Neural cell (in vitro differentiated cells): Measurements from ENCODE around the gene ZNF860. TPM values are rescaled to one million over a fixed set of nuclear protein-coding genes. Genes with fewer than 3 reads are reported as not detected.

Experiments
- H2AFZ ChIP-seq: fragments of 200-600, 300-800 bp; sonication (generic), shearing (Covaris generic); 2 replicates; pipeline ENCODE4 v1.6.0; 2014; ENCODE audit warnings: low read depth, mild to moderate bottlenecking, antibody characterized with exemption, low read length, moderate library complexity
- H3F3A ChIP-seq: fragments of 200-600 bp; shearing (Covaris generic); 2 replicates; pipeline ENCODE4 v1.6.1; 2016; ENCODE audit warnings: mild to moderate bottlenecking, moderate library complexity, mixed read lengths, antibody characterized with exemption, low read length; ENCODE audit not compliant: insufficient read depth, poor library complexity, severe bottlenecking
- H3K27ac ChIP-seq: fragments of 200-600, 300-800 bp; sonication (generic), shearing (Covaris generic); 2 replicates; pipeline ENCODE4 v1.5.1; 2014; ENCODE audit warnings: mild to moderate bottlenecking, low read length, moderate library complexity
- H3K27me3 ChIP-seq: fragments of 300-800, 200-600 bp; sonication (generic), shearing (Covaris generic); 2 replicates; pipeline ENCODE4 v1.6.0; 2014; ENCODE audit warnings: mild to moderate bottlenecking, low read depth, low read length, moderate library complexity; ENCODE audit not compliant: insufficient read depth
- H3K36me3 ChIP-seq: fragments of 300-800, 200-600 bp; sonication (generic), shearing (Covaris generic); 2 replicates; pipeline ENCODE4 v1.5.1; 2014; ENCODE audit warnings: mild to moderate bottlenecking, antibody characterized with exemption, low read length, moderate library complexity; ENCODE audit not compliant: insufficient read depth
- H3K4me2 ChIP-seq: fragments of 300-800, 200-600 bp; sonication (generic), shearing (Covaris generic); 2 replicates; pipeline ENCODE4 v1.6.0; 2014; ENCODE audit warnings: mild to moderate bottlenecking, low read length
- H3K4me3 ChIP-seq: fragments of 300-800, 200-600 bp; sonication (generic), shearing (Covaris generic); 2 replicates; pipeline ENCODE4 v1.5.1; 2014; ENCODE audit warnings: mild to moderate bottlenecking, low read length, moderate library complexity
- H3K79me2 ChIP-seq: fragments of 200-600 bp; shearing (Covaris generic); replicated peaks from 2 replicates; pipeline ENCODE4 v1.6.0; 2014; ENCODE audit warnings: mild to moderate bottlenecking, low read length, moderate library complexity; ENCODE audit not compliant: insufficient read depth
- H3K9ac ChIP-seq: fragments of 300-800, 200-600 bp; sonication (generic), shearing (Covaris generic); 2 replicates; pipeline ENCODE4 v1.6.1; 2016; ENCODE audit warnings: mild to moderate bottlenecking, low read length, mixed read lengths
- H3K9me2 ChIP-seq: fragments of 200-600 bp; shearing (Covaris generic); 2 replicates; pipeline ENCODE4 v1.6.1; 2016; ENCODE audit warnings: mild to moderate bottlenecking, low read length, mixed read lengths; ENCODE audit not compliant: insufficient read depth
- H3K9me3 ChIP-seq: fragments of 200-600, 300-800 bp; sonication (generic), shearing (Covaris generic); 2 replicates; pipeline ENCODE4 v1.6.1; 2016; ENCODE audit warnings: mild to moderate bottlenecking, mixed run types, low read length, moderate library complexity, mixed read lengths
- H4K20me1 ChIP-seq: fragments of 200-600 bp; shearing (Covaris generic); 2 replicates; pipeline ENCODE4 v1.6.1; 2016; ENCODE audit warnings: mild to moderate bottlenecking, mixed run types; ENCODE audit not compliant: insufficient read depth
- EP300 ChIP-seq: fragments of 450-650 bp; conservative IDR thresholded peaks from 2 replicates; pipeline ENCODE4 v1.6.1; 2014; ENCODE audit warnings: antibody characterized with exemption, mild to moderate bottlenecking, moderate library complexity; ENCODE audit not compliant: poor library complexity, severe bottlenecking
- EZH2 ChIP-seq: fragments of 200-600, 300-800 bp; shearing (Covaris generic), sonication (generic); IDR thresholded peaks from 2 replicates; pipeline ENCODE4 v1.6.1; 2014; ENCODE audit warnings: antibody characterized with exemption, low read length, borderline replicate concordance, mild to moderate bottlenecking; ENCODE audit not compliant: insufficient read depth, poor library complexity, severe bottlenecking
- MXI1 ChIP-seq: fragments of 450-650 bp; conservative IDR thresholded peaks from 2 replicates; pipeline ENCODE4 v1.6.1; 2014; ENCODE audit warnings: antibody characterized with exemption, mild to moderate bottlenecking; ENCODE audit not compliant: poor library complexity, severe bottlenecking
- POLR2AphosphoS5 ChIP-seq: IDR thresholded peaks from 2 replicates; pipeline ENCODE4 v1.6.1; 2012
- RAD21 ChIP-seq: fragments of 450-650 bp; conservative IDR thresholded peaks from 2 replicates; pipeline ENCODE4 v1.6.1; 2014; ENCODE audit warnings: antibody characterized with exemption, mild to moderate bottlenecking, moderate library complexity
- SMC3 ChIP-seq: fragments of 450-650 bp; conservative IDR thresholded peaks from 2 replicates; pipeline ENCODE4 v1.6.1; 2014; ENCODE audit warnings: antibody characterized with exemption, mild to moderate bottlenecking, moderate library complexity; ENCODE audit not compliant: poor library complexity
- TAF1 ChIP-seq: IDR thresholded peaks from 2 replicates; pipeline ENCODE4 v1.6.1; 2012; ENCODE audit warnings: low read depth
- polyA plus RNA-seq: library from polyadenylated mRNA; depleted of rRNA; stranded (reverse); fragments of >200 nt; gene quantifications from 2 replicates; pipeline ENCODE4 v1.2.3, GENCODE V29; 2014
- TF ChIP-seq, protein P1 (sequence below): IDR thresholded peaks from 2 replicates; pipeline ENCODE4 v1.6.1; 2012; ENCODE audit warnings: borderline replicate concordance
- TF ChIP-seq, protein P2 (sequence below): fragments of 450-650 bp; IDR thresholded peaks from 2 replicates; pipeline ENCODE4 v1.5.1; 2014; ENCODE audit warnings: antibody characterized with exemption, mild to moderate bottlenecking, moderate library complexity; ENCODE audit not compliant: poor library complexity, severe bottlenecking

Gene ZNF860
- polyA plus RNA-seq, 1 donor from 2014 or later = 1.2 TPM

DNA sequence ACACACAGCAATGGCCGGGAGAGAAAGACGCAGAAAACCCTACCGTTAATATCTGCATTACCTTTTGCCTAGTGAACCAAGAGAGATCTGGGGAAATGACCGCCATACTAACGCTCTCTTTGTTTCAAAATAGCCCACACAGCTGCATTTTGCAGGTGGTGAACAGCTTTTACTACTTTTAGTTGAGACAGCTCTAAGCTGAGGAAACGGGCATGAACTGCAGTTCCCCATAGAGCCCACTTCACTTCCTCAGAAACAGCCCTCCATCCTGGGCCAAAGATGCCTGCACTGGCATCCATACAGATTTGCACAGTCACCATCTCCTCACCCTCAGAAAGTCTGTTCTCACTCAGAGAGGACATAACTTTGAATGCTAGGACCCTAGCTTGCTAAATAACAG is 45.0 kb downstream of the ZNF860 start:
- no peaks in the 10 kb centered on the region for H3K9me2 ChIP-seq
- no peak overlapping the region for H3K27ac ChIP-seq
- no peaks in the 10 kb centered on the region for H3K27me3 ChIP-seq
- H3K36me3 ChIP-seq = no peaks in the 10 kb centered on the region
- no peak for TF ChIP-seq TAF1
- TF ChIP-seq MXI1 = no peak
- no peak for TF ChIP-seq SMC3
- TF ChIP-seq, protein P1, sequence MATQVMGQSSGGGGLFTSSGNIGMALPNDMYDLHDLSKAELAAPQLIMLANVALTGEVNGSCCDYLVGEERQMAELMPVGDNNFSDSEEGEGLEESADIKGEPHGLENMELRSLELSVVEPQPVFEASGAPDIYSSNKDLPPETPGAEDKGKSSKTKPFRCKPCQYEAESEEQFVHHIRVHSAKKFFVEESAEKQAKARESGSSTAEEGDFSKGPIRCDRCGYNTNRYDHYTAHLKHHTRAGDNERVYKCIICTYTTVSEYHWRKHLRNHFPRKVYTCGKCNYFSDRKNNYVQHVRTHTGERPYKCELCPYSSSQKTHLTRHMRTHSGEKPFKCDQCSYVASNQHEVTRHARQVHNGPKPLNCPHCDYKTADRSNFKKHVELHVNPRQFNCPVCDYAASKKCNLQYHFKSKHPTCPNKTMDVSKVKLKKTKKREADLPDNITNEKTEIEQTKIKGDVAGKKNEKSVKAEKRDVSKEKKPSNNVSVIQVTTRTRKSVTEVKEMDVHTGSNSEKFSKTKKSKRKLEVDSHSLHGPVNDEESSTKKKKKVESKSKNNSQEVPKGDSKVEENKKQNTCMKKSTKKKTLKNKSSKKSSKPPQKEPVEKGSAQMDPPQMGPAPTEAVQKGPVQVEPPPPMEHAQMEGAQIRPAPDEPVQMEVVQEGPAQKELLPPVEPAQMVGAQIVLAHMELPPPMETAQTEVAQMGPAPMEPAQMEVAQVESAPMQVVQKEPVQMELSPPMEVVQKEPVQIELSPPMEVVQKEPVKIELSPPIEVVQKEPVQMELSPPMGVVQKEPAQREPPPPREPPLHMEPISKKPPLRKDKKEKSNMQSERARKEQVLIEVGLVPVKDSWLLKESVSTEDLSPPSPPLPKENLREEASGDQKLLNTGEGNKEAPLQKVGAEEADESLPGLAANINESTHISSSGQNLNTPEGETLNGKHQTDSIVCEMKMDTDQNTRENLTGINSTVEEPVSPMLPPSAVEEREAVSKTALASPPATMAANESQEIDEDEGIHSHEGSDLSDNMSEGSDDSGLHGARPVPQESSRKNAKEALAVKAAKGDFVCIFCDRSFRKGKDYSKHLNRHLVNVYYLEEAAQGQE = no peak
- no peak for TF ChIP-seq EZH2
- no peak for TF ChIP-seq POLR2AphosphoS5
- TF ChIP-seq RAD21 = no peak
- TF ChIP-seq EP300 = no peak
- TF ChIP-seq, protein P2, sequence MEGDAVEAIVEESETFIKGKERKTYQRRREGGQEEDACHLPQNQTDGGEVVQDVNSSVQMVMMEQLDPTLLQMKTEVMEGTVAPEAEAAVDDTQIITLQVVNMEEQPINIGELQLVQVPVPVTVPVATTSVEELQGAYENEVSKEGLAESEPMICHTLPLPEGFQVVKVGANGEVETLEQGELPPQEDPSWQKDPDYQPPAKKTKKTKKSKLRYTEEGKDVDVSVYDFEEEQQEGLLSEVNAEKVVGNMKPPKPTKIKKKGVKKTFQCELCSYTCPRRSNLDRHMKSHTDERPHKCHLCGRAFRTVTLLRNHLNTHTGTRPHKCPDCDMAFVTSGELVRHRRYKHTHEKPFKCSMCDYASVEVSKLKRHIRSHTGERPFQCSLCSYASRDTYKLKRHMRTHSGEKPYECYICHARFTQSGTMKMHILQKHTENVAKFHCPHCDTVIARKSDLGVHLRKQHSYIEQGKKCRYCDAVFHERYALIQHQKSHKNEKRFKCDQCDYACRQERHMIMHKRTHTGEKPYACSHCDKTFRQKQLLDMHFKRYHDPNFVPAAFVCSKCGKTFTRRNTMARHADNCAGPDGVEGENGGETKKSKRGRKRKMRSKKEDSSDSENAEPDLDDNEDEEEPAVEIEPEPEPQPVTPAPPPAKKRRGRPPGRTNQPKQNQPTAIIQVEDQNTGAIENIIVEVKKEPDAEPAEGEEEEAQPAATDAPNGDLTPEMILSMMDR = no peak
- H3K9ac ChIP-seq = no peak overlapping the region
- H3K79me2 ChIP-seq = no peaks in the 10 kb centered on the region
- H2AFZ ChIP-seq = no peak overlapping the region
- no peak overlapping the region for H3K4me2 ChIP-seq
- no peaks in the 10 kb centered on the region for H4K20me1 ChIP-seq
- no peaks in the 10 kb centered on the region for H3K9me3 ChIP-seq
- no peak overlapping the region for H3K4me3 ChIP-seq
- no peaks in the 10 kb centered on the region for H3F3A ChIP-seq

GRCh38 chr3:32037932-32038267 is 56.4 kb downstream of the ZNF860 start:
- no peak overlapping the region for H2AFZ ChIP-seq
- TF ChIP-seq EZH2 (no peak), TAF1 (no peak), EP300 (no peak), RAD21 (no peak), POLR2AphosphoS5 (no peak)
- TF ChIP-seq, protein P2 = no peak
- no peaks in the 10 kb centered on the region for H4K20me1 ChIP-seq
- no peaks in the 10 kb centered on the region for H3K9me2 ChIP-seq
- no peaks in the 10 kb centered on the region for H3K9me3 ChIP-seq
- H3K27ac ChIP-seq = no peak overlapping the region
- H3K79me2 ChIP-seq = no peaks in the 10 kb centered on the region
- H3K9ac ChIP-seq = no peak overlapping the region
- H3K4me3 ChIP-seq = no peak overlapping the region
- no peaks in the 10 kb centered on the region for H3K36me3 ChIP-seq
- no peaks in the 10 kb centered on the region for H3K27me3 ChIP-seq
- no peaks in the 10 kb centered on the region for H3F3A ChIP-seq
- no peak overlapping the region for H3K4me2 ChIP-seq
